HFFc6 (cell line): ENCODE measurements around the gene CLEC18A. TPM values are rescaled to one million over a fixed set of nuclear protein-coding genes. Genes with fewer than 3 reads are reported as not detected.
"Not testable (repeated sequence)": the region's sequence is repeated elsewhere in the genome, so short reads cannot be mapped to it uniquely, and the experiment has no call there.

ENCODE experiments used
- DNase-seq: peaks from one replicate; pipeline ENCODE4 v3.0.0-alpha.2; 2018
- H3K27ac Mint-ChIP-seq: 2 replicates; pipeline ENCODE4 v1.8.0; 2020; ENCODE audit warnings: mild to moderate bottlenecking, mixed read lengths
- H3K27me3 Mint-ChIP-seq: 2 replicates; pipeline ENCODE4 v1.8.0; 2021; ENCODE audit warnings: mild to moderate bottlenecking, moderate library complexity, mixed read lengths; ENCODE audit not compliant: insufficient read depth
- H3K36me3 Mint-ChIP-seq: 2 replicates; pipeline ENCODE4 v1.8.0; 2021; ENCODE audit warnings: low read depth, mixed read lengths
- H3K4me1 Mint-ChIP-seq: 2 replicates; pipeline ENCODE4 v1.8.0; 2020; ENCODE audit warnings: low read depth, mixed read lengths
- H3K4me3 Mint-ChIP-seq: 2 replicates; pipeline ENCODE4 v1.8.0; 2020; ENCODE audit warnings: mild to moderate bottlenecking, moderate library complexity, mixed read lengths
- H3K9me3 Mint-ChIP-seq: 2 replicates; pipeline ENCODE4 v1.8.0; 2020; ENCODE audit warnings: mild to moderate bottlenecking, mixed read lengths
- total RNA-seq, 6 experiments: library from RNA; stranded (reverse); fragmentation: NEBNext Ultra II Directional; extraction: Animal tissue kit (Norgen Biotek cat#: 25700); gene quantifications; 2 replicates in 1 of 6; 3 replicates in 5 of 6; pipeline ENCODE4 v1.2.3, GENCODE V29; 2021

Gene CLEC18A
- total RNA-seq, 6 experiments from 2014 or later, result 0.14 TPM; not detected in 4

GRCh38 chr16:69967688-69968087 lies 16.6 kb downstream of the CLEC18A start:
- H3K9me3 Mint-ChIP-seq, DNase-seq, H3K36me3 Mint-ChIP-seq, H3K27me3 Mint-ChIP-seq, H3K4me1 Mint-ChIP-seq, H3K27ac Mint-ChIP-seq, H3K4me3 Mint-ChIP-seq: not testable (repeated sequence)

GRCh38 chr16:69968125-69968524 lies 17.0 kb downstream of the CLEC18A start:
- not testable (repeated sequence) for H3K27ac Mint-ChIP-seq, H3K36me3 Mint-ChIP-seq, H3K4me1 Mint-ChIP-seq, H3K27me3 Mint-ChIP-seq, H3K4me3 Mint-ChIP-seq, H3K9me3 Mint-ChIP-seq, DNase-seq

GRCh38 chr16:69969657-69970056 lies 18.5 kb downstream of the CLEC18A start:
- H3K27me3 Mint-ChIP-seq, H3K4me1 Mint-ChIP-seq, H3K27ac Mint-ChIP-seq, H3K4me3 Mint-ChIP-seq, DNase-seq, H3K9me3 Mint-ChIP-seq, H3K36me3 Mint-ChIP-seq: not testable (repeated sequence)

- H3K27me3 Mint-ChIP-seq, H3K9me3 Mint-ChIP-seq, H3K27ac Mint-ChIP-seq, DNase-seq, H3K36me3 Mint-ChIP-seq, H3K4me3 Mint-ChIP-seq, H3K4me1 Mint-ChIP-seq: not testable (repeated sequence)
Observed at GRCh38 chr16:69972120-69972519, 21.0 kb downstream of the CLEC18A start.

GRCh38 chr16:69972935-69973334 lies 21.8 kb downstream of the CLEC18A start:
- not testable (repeated sequence) for H3K36me3 Mint-ChIP-seq, H3K4me3 Mint-ChIP-seq, DNase-seq, H3K27me3 Mint-ChIP-seq, H3K9me3 Mint-ChIP-seq, H3K4me1 Mint-ChIP-seq, H3K27ac Mint-ChIP-seq

- peaks cover 10% of the 10 kb centered on the region; the same call in 1 of the 2 replicates for H3K36me3 Mint-ChIP-seq
- not testable (repeated sequence) for H3K27me3 Mint-ChIP-seq, H3K4me1 Mint-ChIP-seq, H3K4me3 Mint-ChIP-seq, H3K9me3 Mint-ChIP-seq, DNase-seq, H3K27ac Mint-ChIP-seq
Observed at GRCh38 chr16:69985196-69985595, 34.1 kb downstream of the CLEC18A start.

- DNase-seq, result peak; percentile 69
Observed at GRCh38 chr16:69997956-69998355, 46.8 kb downstream of the CLEC18A start.

GRCh38 chr16:69999801-70000200 lies 48.7 kb downstream of the CLEC18A start:
- not testable (repeated sequence) for H3K9me3 Mint-ChIP-seq, H3K27me3 Mint-ChIP-seq, H3K27ac Mint-ChIP-seq, H3K4me3 Mint-ChIP-seq, DNase-seq
- peaks cover 13% of the 10 kb centered on the region; the same call in 1 of the 2 replicates for H3K36me3 Mint-ChIP-seq
- peaks cover 11% of the 10 kb centered on the region for H3K4me1 Mint-ChIP-seq

More at GRCh38 chr16:69997956-69998355, 46.8 kb downstream of the CLEC18A start:
- H3K27ac Mint-ChIP-seq, result peak overlapping the region; percentile 76
- not testable (repeated sequence) for H3K36me3 Mint-ChIP-seq, H3K9me3 Mint-ChIP-seq, H3K27me3 Mint-ChIP-seq
- peak overlapping the region; percentile 46; the same call in 1 of the 2 replicates for H3K4me3 Mint-ChIP-seq
- peaks cover 11% of the 10 kb centered on the region for H3K4me1 Mint-ChIP-seq

GRCh38 chr16:70003511-70003910 lies 52.4 kb downstream of the CLEC18A start:
- H3K4me3 Mint-ChIP-seq, H3K9me3 Mint-ChIP-seq, H3K4me1 Mint-ChIP-seq, DNase-seq, H3K27me3 Mint-ChIP-seq, H3K27ac Mint-ChIP-seq: not testable (repeated sequence)
- peaks cover 22% of the 10 kb centered on the region; the same call in 1 of the 2 replicates for H3K36me3 Mint-ChIP-seq

- not testable (repeated sequence) for H3K9me3 Mint-ChIP-seq
Observed at GRCh38 chr16:70008604-70009003, 57.5 kb downstream of the CLEC18A start.

GRCh38 chr16:70010615-70011014 lies 59.5 kb downstream of the CLEC18A start:
- DNase-seq, H3K27ac Mint-ChIP-seq, H3K9me3 Mint-ChIP-seq, H3K4me3 Mint-ChIP-seq, H3K27me3 Mint-ChIP-seq: not testable (repeated sequence)
- peaks cover 34% of the 10 kb centered on the region for H3K36me3 Mint-ChIP-seq
- H3K4me1 Mint-ChIP-seq, result peaks cover 17% of the 10 kb centered on the region

More at GRCh38 chr16:70008604-70009003, 57.5 kb downstream of the CLEC18A start:
- not testable (repeated sequence) for H3K4me3 Mint-ChIP-seq, H3K4me1 Mint-ChIP-seq, H3K27me3 Mint-ChIP-seq
- DNase-seq, result peak; percentile 13
- Mint-ChIP-seq H3K36me3 (peaks cover 31% of the 10 kb centered on the region; the same call in 1 of the 2 replicates), H3K27ac (0 out of 2 replicates have a peak overlapping the region, but pooled peaks have one; percentile 4)

GRCh38 chr16:70011120-70011519 lies 60.0 kb downstream of the CLEC18A start:
- DNase-seq, H3K27me3 Mint-ChIP-seq: not testable (repeated sequence)

GRCh38 chr16:70012354-70012753 lies 61.2 kb downstream of the CLEC18A start:
- H3K27me3 Mint-ChIP-seq, H3K4me3 Mint-ChIP-seq, H3K27ac Mint-ChIP-seq, DNase-seq, H3K9me3 Mint-ChIP-seq: not testable (repeated sequence)
- H3K36me3 Mint-ChIP-seq, result peaks cover 40% of the 10 kb centered on the region
- peaks cover 35% of the 10 kb centered on the region for H3K4me1 Mint-ChIP-seq

More at GRCh38 chr16:70011120-70011519, 60.0 kb downstream of the CLEC18A start:
- H3K4me3 Mint-ChIP-seq, H3K9me3 Mint-ChIP-seq, H3K27ac Mint-ChIP-seq: not testable (repeated sequence)
- peaks cover 39% of the 10 kb centered on the region for H3K36me3 Mint-ChIP-seq
- peaks cover 22% of the 10 kb centered on the region for H3K4me1 Mint-ChIP-seq

GRCh38 chr16:70012951-70013350 lies 61.8 kb downstream of the CLEC18A start:
- Mint-ChIP-seq H3K4me1 (peaks cover 36% of the 10 kb centered on the region), H3K36me3 (peaks cover 42% of the 10 kb centered on the region)
- H3K9me3 Mint-ChIP-seq, H3K27me3 Mint-ChIP-seq, H3K4me3 Mint-ChIP-seq, H3K27ac Mint-ChIP-seq, DNase-seq: not testable (repeated sequence)
